CD4-positive, alpha-beta T cell treated with Interferon gamma for 1 hour (primary cell): ENCODE measurements around the gene CCDC40.

Experiments used
- DNase-seq: peaks from one replicate; pipeline ENCODE4 v3.0.0-alpha.2; 2020

The CCDC40 gene

DNA sequence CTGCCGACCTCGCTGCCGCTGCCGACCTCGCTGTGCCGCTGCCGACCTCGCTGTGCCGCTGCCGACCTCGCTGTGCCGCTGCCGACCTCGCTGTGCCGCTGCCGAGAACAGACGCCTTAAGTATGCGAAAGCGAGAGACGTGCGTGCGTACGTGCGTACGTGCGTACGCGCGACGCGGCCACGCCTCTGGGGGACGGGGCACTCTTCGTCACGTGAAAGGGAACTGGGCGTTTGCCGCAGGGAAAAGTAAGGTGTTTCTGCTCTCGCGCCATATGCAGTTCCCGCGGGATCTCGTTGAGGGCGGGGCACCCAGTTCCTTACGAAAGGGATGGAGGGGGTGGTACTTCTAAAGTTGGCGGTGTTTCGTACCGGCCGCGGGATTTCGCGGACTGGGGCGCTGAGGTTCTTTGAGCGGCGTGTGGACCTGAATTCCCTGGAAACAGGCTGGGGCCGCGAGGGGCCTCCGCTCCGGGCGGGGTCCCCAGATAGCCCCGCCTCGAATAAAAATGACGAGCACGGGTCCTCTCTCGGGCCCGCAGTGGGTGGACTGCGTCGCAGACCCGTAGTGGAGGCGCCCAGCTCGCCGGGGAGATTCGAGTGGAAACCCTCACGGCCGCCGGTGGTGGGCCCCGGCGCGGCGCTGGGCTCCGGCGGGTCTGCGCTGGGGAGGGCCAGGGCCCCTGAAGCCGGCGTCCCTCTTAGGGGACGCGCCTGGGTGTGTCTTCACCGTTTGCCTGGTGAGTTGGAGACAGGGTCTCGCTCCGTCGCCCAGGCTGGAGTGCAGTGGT, 110.8 kb downstream of the CCDC40 start, which contains the start of gene EIF4A3:
TSS of gene EIF4A3 (minus strand) at position 94 of the 788 bp plus-strand sequence. CDS start 167 bp downstream, outside the sequence.
- peak; percentile 98 for DNase-seq
